ENCODE measurements around the gene EIF2AK3. TPM values are rescaled to one million over a fixed set of nuclear protein-coding genes. Genes with fewer than 3 reads are reported as not detected.
A peak's percentile ranks its signal among the peaks of the same experiment; 100 is the strongest.
"Not testable (repeated sequence)": the region's sequence is repeated elsewhere in the genome, so short reads cannot be mapped to it uniquely, and the experiment has no call there.

EIF2AK3 gene
- total RNA-seq, 1 experiment from 2014 or later = 9.8 TPM

DNA sequence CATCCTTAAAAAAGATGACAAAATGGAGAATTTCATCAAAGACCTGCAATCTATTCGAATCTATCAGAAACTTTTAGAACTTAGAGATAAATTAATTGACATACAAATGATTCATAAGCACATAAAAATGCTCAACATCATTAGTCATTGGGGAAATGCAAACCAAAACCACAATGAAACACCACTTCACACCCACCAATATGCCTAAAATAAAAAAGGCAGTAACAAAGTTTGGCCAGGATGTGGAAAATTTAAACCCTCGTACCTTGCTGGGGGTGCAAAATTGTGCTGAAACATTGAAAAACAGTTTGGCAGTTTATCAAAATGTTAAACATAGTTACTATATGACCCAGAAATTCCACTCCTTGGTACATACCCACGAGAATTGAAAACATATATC is 11.5 kb upstream of the EIF2AK3 start:
- no peak for DNase-seq (ENCODE audit: low spot score)
- in situ Hi-C loops (cut with HindIII; ENCODE audit: low sequenced_read_pairs) = no loop called here

GRCh38 chr2:88638123-88638650 is 10.9 kb upstream of the EIF2AK3 start:
- in situ Hi-C loops (cut with HindIII; ENCODE audit: low sequenced_read_pairs) = no loop called here
- no peak for DNase-seq (ENCODE audit: low spot score)

DNA sequence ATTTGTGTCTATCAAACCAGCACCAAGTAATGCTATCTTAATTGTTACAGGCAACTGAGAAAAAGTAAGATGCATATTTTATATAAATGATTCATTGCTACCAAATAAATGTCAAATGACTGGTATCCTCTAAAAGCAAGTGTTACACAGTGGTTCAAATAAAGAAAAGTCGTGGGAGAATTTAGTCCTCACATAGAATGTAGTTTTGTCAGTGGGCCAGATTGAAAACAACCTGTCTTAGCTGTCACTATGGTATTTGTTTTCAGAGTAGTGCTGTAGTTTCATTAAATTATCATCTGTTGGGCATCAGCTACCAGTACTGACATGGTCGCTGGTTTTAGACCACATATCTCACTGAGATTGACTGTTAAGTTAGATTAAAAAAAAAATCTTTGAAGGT is 10.2 kb upstream of the EIF2AK3 start:
- DNase-seq (ENCODE audit: low spot score) = no peak
- in situ Hi-C loops (cut with HindIII; ENCODE audit: low sequenced_read_pairs) = no loop called here

- in situ Hi-C loops (cut with HindIII; ENCODE audit: low sequenced_read_pairs) = no loop called here
These were observed 8.8 kb upstream of the EIF2AK3 start for GRCh38 chr2:88636026-88636425.

GRCh38 chr2:88632569-88632968 is 5.3 kb upstream of the EIF2AK3 start:
- in situ Hi-C loops (cut with HindIII; ENCODE audit: low sequenced_read_pairs) = no loop called here
- no peak for DNase-seq (ENCODE audit: low spot score)

More at GRCh38 chr2:88636026-88636425, 8.8 kb upstream of the EIF2AK3 start:
- DNase-seq (ENCODE audit: low spot score) = no peak

- in situ Hi-C loops (cut with HindIII; ENCODE audit: low sequenced_read_pairs) = no loop called here
These were observed 1.3 kb upstream of the EIF2AK3 start for GRCh38 chr2:88628571-88628939.

DNA sequence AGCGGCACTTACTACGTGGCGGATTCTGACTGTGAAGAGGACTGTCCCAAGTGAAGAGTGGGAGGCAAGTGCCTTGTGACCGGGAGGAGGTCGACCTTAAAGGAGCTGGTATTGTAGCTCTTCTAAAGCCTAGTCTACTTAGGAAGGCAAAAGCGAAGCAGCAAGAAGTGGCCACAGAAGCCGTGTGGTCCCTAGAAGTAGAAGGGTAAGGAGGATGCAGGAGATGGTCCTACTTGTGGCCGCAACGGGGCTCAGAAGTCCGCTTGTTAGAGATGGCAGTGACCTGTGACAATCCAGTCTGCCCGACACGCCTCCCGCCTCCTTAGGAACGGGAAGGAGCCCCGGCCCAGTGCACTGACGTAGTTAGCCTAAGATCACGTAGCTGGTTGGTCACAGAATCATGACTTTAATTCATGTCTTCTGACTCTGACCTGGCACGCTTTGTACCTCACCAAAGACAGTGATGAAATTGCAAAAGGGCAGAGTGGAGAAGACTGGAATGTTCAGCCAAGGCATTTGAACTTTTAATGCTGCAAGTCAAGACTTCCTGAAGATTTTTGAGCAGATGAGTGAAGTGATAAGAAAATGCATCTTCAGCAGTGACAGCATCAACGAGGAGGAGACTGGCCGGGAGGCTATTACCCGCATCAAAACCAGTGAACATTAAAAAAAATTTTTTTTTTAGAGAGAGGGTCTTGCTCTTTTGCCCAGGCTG is 749 bp upstream of the EIF2AK3 start:
- no peak for DNase-seq (ENCODE audit: low spot score)
- in situ Hi-C loops (cut with HindIII; ENCODE audit: low sequenced_read_pairs) = no loop called here

More at GRCh38 chr2:88628571-88628939, 1.3 kb upstream of the EIF2AK3 start:
- DNase-seq (ENCODE audit: low spot score) = no peak

- DNase-seq (ENCODE audit: low spot score) = peak; percentile 33
- in situ Hi-C loops (cut with HindIII; ENCODE audit: low sequenced_read_pairs) = no loop called here
These were observed 851 bp downstream of the EIF2AK3 start for GRCh38 chr2:88626171-88627054.

- no peak for DNase-seq (ENCODE audit: low spot score)
- in situ Hi-C loops (cut with HindIII; ENCODE audit: low sequenced_read_pairs) = no loop called here
These were observed 2.8 kb downstream of the EIF2AK3 start for GRCh38 chr2:88624477-88624876.

GRCh38 chr2:88623831-88624465 is 3.3 kb downstream of the EIF2AK3 start:
- DNase-seq (ENCODE audit: low spot score); in situ Hi-C loops (cut with HindIII; ENCODE audit: low sequenced_read_pairs): not testable (repeated sequence)

- no peak for DNase-seq (ENCODE audit: low spot score)
- in situ Hi-C loops (cut with HindIII; ENCODE audit: low sequenced_read_pairs) = no loop called here
These were observed 5.0 kb downstream of the EIF2AK3 start for GRCh38 chr2:88622307-88622706.

- no peak for DNase-seq (ENCODE audit: low spot score)
- in situ Hi-C loops (cut with HindIII; ENCODE audit: low sequenced_read_pairs) = no loop called here
These were observed 5.8 kb downstream of the EIF2AK3 start for GRCh38 chr2:88621432-88621831.

GRCh38 chr2:88620015-88620414 is 7.2 kb downstream of the EIF2AK3 start:
- in situ Hi-C loops (cut with HindIII; ENCODE audit: low sequenced_read_pairs) = no loop called here
- DNase-seq (ENCODE audit: low spot score) = no peak

DNA sequence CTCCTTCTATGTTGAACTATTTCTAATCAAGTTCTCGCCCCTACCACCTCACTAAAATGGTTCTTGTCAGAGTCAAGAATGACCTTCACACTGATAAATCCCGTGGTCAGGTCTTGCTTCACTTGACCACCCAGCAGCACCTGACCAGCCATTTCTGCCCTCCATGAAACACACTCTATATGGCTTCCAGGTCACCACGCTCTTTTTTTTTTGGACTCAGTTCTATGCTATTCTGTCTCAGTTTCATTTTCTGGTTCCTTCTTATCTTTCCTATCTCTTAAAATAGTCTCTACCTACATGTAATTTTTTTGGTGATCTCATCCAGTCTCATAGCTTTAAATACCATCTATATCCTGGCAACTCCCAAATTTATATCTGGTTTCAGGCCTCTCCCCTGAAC is 11.4 kb downstream of the EIF2AK3 start:
- in situ Hi-C loops (cut with HindIII; ENCODE audit: low sequenced_read_pairs) = no loop called here
- DNase-seq (ENCODE audit: low spot score) = no peak

- in situ Hi-C loops (cut with HindIII; ENCODE audit: low sequenced_read_pairs) = no loop called here
These were observed 12.6 kb downstream of the EIF2AK3 start for GRCh38 chr2:88614497-88615157.

DNA sequence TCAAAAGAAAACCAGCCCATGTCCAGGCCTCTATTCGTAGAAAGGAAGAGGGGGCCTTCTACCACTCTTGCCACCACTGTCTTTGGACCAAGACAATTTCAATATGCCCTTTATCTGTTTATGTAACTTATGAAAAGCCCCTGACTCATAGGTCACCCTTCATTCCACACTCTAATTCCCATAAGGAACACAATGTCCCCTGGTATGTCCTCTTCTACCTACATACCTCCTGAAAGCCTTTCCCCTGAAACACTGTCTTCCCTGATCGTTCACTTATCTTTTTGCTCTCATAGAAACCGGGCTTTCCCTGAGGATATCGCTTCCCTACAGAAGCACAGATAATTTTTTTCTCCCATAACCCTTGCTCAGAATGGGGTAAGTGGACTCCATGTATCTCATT is 13.3 kb downstream of the EIF2AK3 start:
- in situ Hi-C loops (cut with HindIII; ENCODE audit: low sequenced_read_pairs) = no loop called here

More at GRCh38 chr2:88614497-88615157, 12.6 kb downstream of the EIF2AK3 start:
- no peak for DNase-seq (ENCODE audit: low spot score)

DNA sequence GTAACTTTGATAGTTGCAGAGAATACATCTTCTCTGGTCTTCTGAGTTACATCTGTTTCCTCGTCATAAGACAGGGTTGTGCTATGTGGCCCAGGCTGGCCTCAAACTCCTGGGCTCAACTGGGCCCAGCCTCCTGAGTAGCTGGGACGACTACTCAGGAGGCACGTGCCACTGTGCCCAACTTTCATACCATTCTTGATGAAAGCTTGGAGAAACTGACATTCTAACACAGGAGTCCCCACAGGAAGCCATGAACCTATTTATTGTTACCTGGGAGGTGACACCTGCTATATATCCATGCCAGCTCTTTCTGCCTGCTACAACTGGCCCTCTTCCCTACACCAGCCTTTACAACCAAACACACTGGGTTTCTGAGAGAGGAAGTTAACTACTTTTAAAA is 19.1 kb downstream of the EIF2AK3 start:
- in situ Hi-C loops (cut with HindIII; ENCODE audit: low sequenced_read_pairs) = no loop called here
- DNase-seq (ENCODE audit: low spot score) = no peak

More for the DNA sequence above, 13.3 kb downstream of the EIF2AK3 start:
- DNase-seq (ENCODE audit: low spot score) = no peak

GRCh38 chr2:88607416-88607815 is 19.8 kb downstream of the EIF2AK3 start:
- no peak for DNase-seq (ENCODE audit: low spot score)
- in situ Hi-C loops (cut with HindIII; ENCODE audit: low sequenced_read_pairs) = no loop called here

- no peak for DNase-seq (ENCODE audit: low spot score)
- in situ Hi-C loops (cut with HindIII; ENCODE audit: low sequenced_read_pairs) = no loop called here
These were observed 20.8 kb downstream of the EIF2AK3 start for GRCh38 chr2:88606371-88607030.

Data from G401 (cell line).